Subcutaneous abdominal adipose tissue (tissue), 5 donors: ENCODE data around the gene CACUL1.
"Not testable (repeated sequence)": the region's sequence is repeated elsewhere in the genome, so short reads cannot be mapped to it uniquely, and the experiment has no call there.

Experiments used
- H3K27ac ChIP-seq: one replicate; pipeline ENCODE4 v1.7.0; 2013; ENCODE audit warnings: low read depth, mild to moderate bottlenecking, inconsistent platforms, low read length, moderate library complexity
- H3K27me3 ChIP-seq, 5 donors: one replicate each; pipeline ENCODE4 v1.7.0; 2013; ENCODE audit warnings: low read length in 5 of 5, inconsistent platforms in 1 of 5; ENCODE audit not compliant: control insufficient read depth in 5 of 5, insufficient read depth in 4 of 5
- H3K36me3 ChIP-seq, 5 donors: one replicate each; pipeline ENCODE4 v1.7.0; 2013; ENCODE audit warnings: low read length in 5 of 5; ENCODE audit not compliant: control insufficient read depth in 5 of 5, insufficient read depth in 5 of 5
- H3K4me1 ChIP-seq, 5 donors: one replicate each; pipeline ENCODE4 v1.7.0; 2013; ENCODE audit warnings: low read length in 5 of 5, mild to moderate bottlenecking in 3 of 5, moderate library complexity in 1 of 5; ENCODE audit not compliant: control insufficient read depth in 5 of 5, insufficient read depth in 5 of 5
- H3K4me3 ChIP-seq, 5 donors: one replicate each; pipeline ENCODE4 v1.7.0; 2013; ENCODE audit warnings: low read length in 5 of 5, low read depth in 1 of 5
- H3K9ac ChIP-seq, 5 donors: one replicate each; pipeline ENCODE4 v1.7.0; 2013; ENCODE audit warnings: low read length in 5 of 5, mild to moderate bottlenecking in 4 of 5, moderate library complexity in 3 of 5
- H3K9me3 ChIP-seq, 5 donors: one replicate each; pipeline ENCODE4 v1.7.0; 2013; ENCODE audit warnings: low read length in 5 of 5; ENCODE audit not compliant: control insufficient read depth in 5 of 5
- donor health status: healthy.
- donor health status: healthy.
- donor health status: healthy.
- donor health status: healthy.
- donor health status: healthy.

Gene CACUL1

DNA sequence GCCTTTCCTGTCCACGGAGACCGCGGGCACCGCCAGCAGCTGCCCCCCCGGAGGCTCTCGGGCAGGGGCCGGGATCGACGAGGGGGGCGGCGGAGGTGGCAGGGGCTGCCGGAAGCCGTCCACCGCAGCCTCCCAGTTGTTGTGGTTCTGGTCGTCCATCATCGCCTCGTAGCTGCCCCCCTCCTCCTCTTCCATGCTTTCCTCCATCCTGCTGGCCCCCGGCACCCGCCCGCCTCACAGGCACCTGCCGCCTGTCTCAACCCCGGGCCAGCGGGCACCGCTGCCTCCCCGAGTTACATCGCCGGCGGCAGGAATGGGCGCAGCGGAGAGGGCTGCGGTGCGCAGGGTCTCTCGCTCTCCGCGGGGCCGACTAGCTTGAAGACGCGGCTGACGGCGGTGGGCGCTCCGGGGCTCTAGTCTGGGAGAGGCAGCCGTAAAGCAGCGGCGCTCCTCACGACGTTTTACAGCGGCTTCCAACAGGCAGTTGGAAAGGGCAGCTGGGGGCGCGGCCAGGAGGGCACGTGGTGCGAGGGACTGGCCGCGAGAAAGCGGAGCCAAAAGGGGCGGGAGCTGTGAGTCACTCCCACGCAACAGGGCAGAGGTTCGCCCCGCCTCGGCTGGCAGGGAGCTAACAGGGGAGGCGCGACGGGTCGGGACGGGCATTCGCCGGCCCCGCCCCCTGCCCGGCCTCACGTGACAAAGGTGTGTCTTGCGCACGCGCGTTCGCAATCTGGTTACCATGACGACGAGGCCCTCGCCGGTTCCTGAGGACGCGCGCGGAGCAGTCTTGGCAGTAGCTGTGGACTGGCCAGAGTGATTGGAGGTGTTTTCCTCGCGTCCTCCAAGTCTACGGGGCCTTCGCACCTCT is at the start of gene CACUL1:
TSS of gene CACUL1 (minus strand) at position 415 of the 868 bp plus-strand sequence. CDS start at position 207, 208 bp downstream.
- Histone ChIP-seq H3K9me3 (no peaks in the 10 kb centered on the region), H3K9ac (peak within 1 kb of the TSS; percentile 65 to 97 (median 94)), H3K27ac (peak within 1 kb of the TSS; percentile 88), H3K4me3 (peak within 1 kb of the TSS; percentile 85 to 99 (median 95)), H3K27me3 (no peaks in the 10 kb centered on the region), H3K4me1 (peaks cover 0 to 30% (median 23%) of the 10 kb centered on the region in 5 donors), H3K36me3 (no peaks in the 10 kb centered on the region)

DNA sequence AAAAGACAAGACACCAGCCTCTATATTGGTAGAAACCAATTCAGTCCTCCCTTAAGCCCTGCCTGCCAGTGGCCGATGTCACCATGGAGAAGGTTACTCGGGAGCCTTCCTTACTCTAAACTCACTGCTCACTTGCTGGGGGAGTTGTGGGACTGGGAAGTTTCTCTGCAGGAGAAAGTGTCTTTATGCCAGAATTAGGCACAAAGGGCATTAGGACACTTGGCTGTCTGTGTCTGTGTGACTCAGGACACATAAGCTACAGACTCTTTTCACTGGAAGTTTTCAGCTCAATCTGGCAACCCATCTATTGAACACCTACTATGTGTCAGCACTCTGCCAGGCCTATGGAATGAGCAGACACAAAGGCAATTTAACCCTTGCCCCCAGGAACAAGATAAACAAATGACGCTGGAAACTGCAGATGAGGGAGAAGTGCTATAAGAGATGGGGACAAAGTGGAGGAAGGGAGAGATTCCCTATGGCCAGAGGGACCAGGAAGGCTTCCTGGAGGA is 49.5 kb upstream of the CACUL1 start:
- H3K27ac ChIP-seq: peak overlapping the region; percentile 61
- no peaks in the 10 kb centered on the region for H3K27me3 ChIP-seq
- H3K36me3 ChIP-seq: no peaks in the 10 kb centered on the region
- H3K9ac ChIP-seq: peak overlapping the region in 2 of 5 donors; percentile 14 to 47
- no peaks in the 10 kb centered on the region for H3K9me3 ChIP-seq
- peaks cover 8 to 59% (median 42%) of the 10 kb centered on the region in 5 donors for H3K4me1 ChIP-seq
- no peak overlapping the region for H3K4me3 ChIP-seq

DNA sequence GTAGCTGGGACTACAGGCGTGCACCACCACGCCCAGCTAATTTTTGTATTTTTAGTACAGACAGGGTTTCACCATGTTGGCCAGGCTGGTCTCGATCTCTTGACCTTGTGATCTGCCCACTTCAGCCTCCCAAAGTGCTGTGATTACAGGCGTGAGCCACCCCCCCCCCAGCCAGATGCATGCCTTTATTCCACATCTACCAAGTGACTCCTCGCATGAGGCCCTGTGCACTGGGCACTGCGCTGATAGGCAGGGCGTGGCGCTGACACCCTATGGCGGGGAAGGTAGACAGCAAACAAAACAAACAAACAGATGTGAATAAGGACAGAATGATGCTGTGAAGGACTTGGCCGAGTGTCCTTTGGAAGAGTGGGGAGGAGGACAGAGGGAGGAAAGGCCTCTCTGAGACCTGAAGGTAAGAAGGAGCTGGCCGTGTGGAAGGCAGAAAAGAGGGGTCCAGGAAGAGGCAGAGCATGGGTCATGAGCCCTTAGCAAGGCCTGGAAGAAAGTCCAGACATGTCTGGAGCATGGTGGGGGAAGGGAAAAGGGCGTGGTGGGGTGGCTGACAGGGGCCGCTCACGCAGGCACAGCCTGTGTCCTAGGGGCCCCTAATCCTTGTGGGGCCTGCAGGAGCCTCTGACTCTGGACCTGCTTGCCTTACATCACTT is 47.5 kb upstream of the CACUL1 start:
- H3K4me3 ChIP-seq: no peak overlapping the region
- no peaks in the 10 kb centered on the region for H3K27me3 ChIP-seq
- no peaks in the 10 kb centered on the region for H3K36me3 ChIP-seq

DNA sequence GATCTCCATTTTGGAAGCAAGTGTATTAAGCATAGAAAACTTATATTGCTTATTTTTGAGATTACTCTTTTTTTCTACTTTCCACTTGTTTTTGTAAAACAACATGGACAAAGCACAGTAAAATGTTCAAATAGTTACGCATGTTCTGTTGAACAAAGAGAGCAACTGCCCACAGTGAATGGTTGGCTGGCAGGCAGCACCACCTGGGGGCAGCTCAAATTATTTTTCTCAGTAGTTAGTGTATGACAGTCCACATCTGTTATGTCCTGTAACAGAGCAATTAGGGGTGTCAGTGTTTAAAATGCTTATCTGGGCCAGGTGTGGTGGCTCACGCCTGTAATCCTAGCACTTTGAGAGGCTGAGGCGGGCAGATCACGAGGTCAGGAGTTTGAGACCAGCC is 46.1 kb upstream of the CACUL1 start:
- peaks cover 3 to 65% (median 35%) of the 10 kb centered on the region in 5 donors for H3K4me1 ChIP-seq
- H3K27ac ChIP-seq: peak overlapping the region; percentile 46
- H3K4me3 ChIP-seq: no peak overlapping the region
- peak overlapping the region in 1 of 5 donors; percentile 48 for H3K9ac ChIP-seq
- no peaks in the 10 kb centered on the region for H3K9me3 ChIP-seq
- H3K36me3 ChIP-seq: no peaks in the 10 kb centered on the region
- H3K27me3 ChIP-seq: no peaks in the 10 kb centered on the region

More for the DNA sequence above, 47.5 kb upstream of the CACUL1 start:
- Histone ChIP-seq H3K4me1 (peaks cover 3 to 64% (median 36%) of the 10 kb centered on the region in 5 donors), H3K9me3 (no peaks in the 10 kb centered on the region), H3K27ac (no peak overlapping the region), H3K9ac (no peak overlapping the region)

DNA sequence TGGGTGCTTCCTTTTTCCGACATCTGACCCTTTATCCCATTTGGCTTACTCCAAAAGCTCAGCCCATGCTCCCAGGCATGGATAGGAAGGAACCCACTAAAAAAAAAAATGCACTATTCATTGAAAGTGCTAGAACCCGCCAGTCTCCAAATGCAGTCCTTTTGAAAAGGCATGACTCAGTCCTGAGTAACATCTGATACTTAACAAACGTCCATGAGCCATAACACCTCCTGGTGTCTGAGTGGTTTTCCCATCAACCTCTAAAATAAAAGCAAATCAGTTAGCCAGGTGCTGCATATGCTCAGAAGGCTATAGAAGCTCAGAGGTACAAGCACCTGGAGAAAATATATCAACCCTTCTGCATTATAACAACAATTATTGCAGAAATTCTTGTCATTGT is 45.0 kb upstream of the CACUL1 start:
- Histone ChIP-seq H3K9ac (peak overlapping the region in 1 of 5 donors; percentile 48), H3K27ac (peak overlapping the region; percentile 92), H3K9me3 (no peaks in the 10 kb centered on the region), H3K27me3 (no peaks in the 10 kb centered on the region), H3K4me3 (no peak overlapping the region), H3K36me3 (no peaks in the 10 kb centered on the region), H3K4me1 (peaks cover 3 to 56% (median 32%) of the 10 kb centered on the region in 5 donors)

DNA sequence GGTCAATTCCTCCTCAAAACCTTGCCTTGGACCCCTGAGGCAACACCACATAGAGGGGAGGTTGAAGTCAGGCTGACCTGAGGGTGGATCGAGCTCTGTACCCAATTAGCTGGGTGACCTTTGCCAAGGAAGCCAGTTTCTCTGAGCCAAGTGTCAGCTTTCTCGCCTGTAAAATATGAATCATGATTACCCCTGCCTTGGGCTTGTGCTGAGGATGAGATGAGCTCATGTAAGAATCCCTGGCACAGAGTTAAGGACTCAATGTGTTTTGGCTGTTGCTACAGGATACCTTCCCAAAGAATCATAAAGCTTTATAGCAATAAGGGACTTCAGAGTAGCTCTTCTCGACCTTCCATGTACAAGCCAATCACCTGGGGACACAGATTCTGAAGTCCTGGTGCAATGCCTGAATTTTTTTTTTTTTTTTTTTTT is 43.5 kb upstream of the CACUL1 start:
- H3K4me3 ChIP-seq: no peak overlapping the region
- H3K27me3 ChIP-seq: no peaks in the 10 kb centered on the region
- H3K36me3 ChIP-seq: no peaks in the 10 kb centered on the region
- H3K27ac ChIP-seq: peak overlapping the region; percentile 92
- no peaks in the 10 kb centered on the region for H3K9me3 ChIP-seq
- peaks cover 5 to 50% (median 29%) of the 10 kb centered on the region in 5 donors for H3K4me1 ChIP-seq
- peak overlapping the region in 3 of 5 donors; percentile 28 to 58 (median 35) for H3K9ac ChIP-seq

DNA sequence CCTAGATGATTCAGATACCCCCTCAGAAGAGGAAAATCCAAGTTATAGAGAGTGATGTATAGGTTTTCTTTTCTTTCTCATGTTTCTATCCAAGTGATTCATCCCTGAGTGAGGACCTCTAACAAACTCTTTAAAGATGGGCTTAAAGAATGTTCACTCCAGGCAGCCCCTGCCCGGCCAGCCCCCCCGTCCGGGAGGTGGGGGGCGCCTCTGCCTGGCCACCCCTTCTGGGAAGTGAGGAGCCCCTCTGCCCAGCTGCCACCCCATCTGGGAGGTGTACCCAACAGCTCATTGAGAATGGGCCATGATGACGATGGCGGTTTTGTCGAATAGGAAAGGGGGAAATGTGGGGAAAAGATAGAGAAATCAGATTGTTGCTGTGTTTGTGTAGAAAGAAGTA is 40.2 kb upstream of the CACUL1 start:
- H3K4me1 ChIP-seq: peaks cover 5 to 48% (median 34%) of the 10 kb centered on the region in 5 donors
- H3K27ac ChIP-seq, H3K27me3 ChIP-seq, H3K4me3 ChIP-seq, H3K36me3 ChIP-seq, H3K9ac ChIP-seq, H3K9me3 ChIP-seq: not testable (repeated sequence)

DNA sequence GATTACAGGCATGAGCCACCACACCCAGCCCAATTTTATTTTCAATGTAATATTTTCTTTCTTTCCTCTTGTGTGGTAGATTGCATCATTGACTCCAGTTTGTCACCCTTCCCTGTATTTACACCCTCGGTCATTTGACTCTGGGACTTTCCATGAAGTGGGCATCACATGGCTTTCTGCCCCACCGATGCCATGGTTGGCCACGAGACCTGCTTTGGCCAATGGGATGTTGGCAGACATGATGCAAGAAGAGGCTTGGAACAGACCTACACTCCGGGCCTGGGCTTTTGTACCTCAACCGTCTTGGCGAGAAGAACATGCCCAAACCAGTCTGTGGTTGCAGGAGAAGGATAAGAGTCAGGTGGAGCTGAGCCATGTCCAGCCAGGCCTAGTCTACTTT is 38.8 kb upstream of the CACUL1 start:
- Histone ChIP-seq H3K9me3 (no peaks in the 10 kb centered on the region), H3K4me3 (peak overlapping the region in 1 of 5 donors; percentile 13), H3K27ac (peak overlapping the region; percentile 16), H3K4me1 (peaks cover 5 to 34% (median 22%) of the 10 kb centered on the region in 5 donors), H3K36me3 (no peaks in the 10 kb centered on the region), H3K27me3 (no peaks in the 10 kb centered on the region), H3K9ac (no peak overlapping the region)

DNA sequence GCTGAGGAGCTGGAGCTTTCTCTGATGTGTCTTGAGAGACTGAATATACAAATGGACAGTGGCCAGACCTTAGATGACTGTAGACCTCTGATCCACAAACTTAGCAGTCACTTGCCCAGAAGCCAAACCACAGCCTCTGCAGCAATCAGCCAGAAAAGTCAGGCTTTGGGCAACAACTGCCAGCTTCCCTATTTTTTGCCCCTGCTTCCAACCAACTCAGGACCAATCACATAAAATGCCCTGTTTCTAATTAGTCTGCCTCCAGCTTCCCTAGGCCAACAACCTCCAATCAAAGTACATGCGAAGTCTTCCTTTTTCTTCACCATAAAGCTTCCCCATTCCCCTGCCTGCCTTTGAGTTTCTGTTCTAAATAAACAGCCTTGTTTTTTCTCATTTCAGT is 37.8 kb upstream of the CACUL1 start:
- no peaks in the 10 kb centered on the region for H3K9me3 ChIP-seq
- H3K4me1 ChIP-seq: peaks cover 5 to 24% (median 16%) of the 10 kb centered on the region in 5 donors
- no peaks in the 10 kb centered on the region for H3K27me3 ChIP-seq
- peak overlapping the region in 1 of 5 donors; percentile 52 for H3K4me3 ChIP-seq
- peak overlapping the region; percentile 78 for H3K27ac ChIP-seq
- H3K9ac ChIP-seq: peak overlapping the region in 2 of 5 donors; percentile 2 to 75
- no peaks in the 10 kb centered on the region for H3K36me3 ChIP-seq

DNA sequence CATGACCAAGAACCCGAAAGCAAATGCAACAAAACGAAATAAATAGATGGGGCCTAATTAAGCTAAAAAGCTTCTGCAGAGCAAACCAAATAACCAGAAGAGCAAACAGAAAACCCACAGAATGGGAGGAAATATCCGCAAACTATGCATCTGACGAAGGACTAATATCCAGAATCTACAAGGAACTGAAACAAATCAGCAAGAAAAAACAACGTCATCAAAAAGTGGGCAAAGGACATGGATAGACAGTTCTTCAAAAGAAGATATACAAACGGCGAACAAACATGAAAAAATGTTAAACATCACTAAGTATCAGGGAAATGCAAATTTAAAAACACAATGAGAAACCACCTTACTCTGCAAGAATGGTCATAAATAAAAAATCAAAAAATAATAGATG is 35.3 kb upstream of the CACUL1 start:
- no peak overlapping the region for H3K27ac ChIP-seq
- H3K9ac ChIP-seq: no peak overlapping the region
- H3K9me3 ChIP-seq: no peaks in the 10 kb centered on the region
- no peaks in the 10 kb centered on the region for H3K27me3 ChIP-seq
- H3K4me1 ChIP-seq: peaks cover 5 to 20% (median 15%) of the 10 kb centered on the region in 5 donors
- no peak overlapping the region for H3K4me3 ChIP-seq
- H3K36me3 ChIP-seq: no peaks in the 10 kb centered on the region
